Right renal pelvis (tissue), 4 donors: Measurements from ENCODE around the gene DHX35. TPM values are rescaled to one million over a fixed set of nuclear protein-coding genes. Genes with fewer than 3 reads are reported as not detected.
"Not testable (repeated sequence)": the region's sequence is repeated elsewhere in the genome, so short reads cannot be mapped to it uniquely, and the experiment has no call there.

Source experiments
- DNase-seq, 4 donors: peaks; one replicate each; pipeline ENCODE4 v3.0.0-alpha.2; 2013; ENCODE audit warnings: low read depth in 4 of 4, low spot score in 3 of 4, missing footprints in 1 of 4
- polyA plus RNA-seq, 4 donors: library from polyadenylated mRNA; unstranded; fragments of 120-200 nt; gene quantifications; one replicate each; pipeline ENCODE4 v1.2.1, GENCODE V29; 2013; ENCODE audit not compliant: insufficient read length in 4 of 4

The DHX35 gene
- polyA plus RNA-seq, 4 donors, result 13.8 to 16.9 (median 15.2) TPM

GRCh38 chr20:38973107-38973506, 11.0 kb downstream of the DHX35 start:
- no peak for DNase-seq

GRCh38 chr20:38973645-38974044, 11.5 kb downstream of the DHX35 start:
- no peak for DNase-seq

- no peak for DNase-seq
Measured at GRCh38 chr20:38975539-38976120, 13.5 kb downstream of the DHX35 start.

GRCh38 chr20:38979434-38979833, 17.3 kb downstream of the DHX35 start:
- no peak for DNase-seq

GRCh38 chr20:38979842-38980241, 17.7 kb downstream of the DHX35 start:
- no peak for DNase-seq

- no peak for DNase-seq
Measured at GRCh38 chr20:38982291-38982690, 20.1 kb downstream of the DHX35 start.

GRCh38 chr20:38985060-38985459, 22.9 kb downstream of the DHX35 start:
- DNase-seq, result no peak

- no peak for DNase-seq
Measured at GRCh38 chr20:38985603-38986170, 23.5 kb downstream of the DHX35 start.

GRCh38 chr20:38986663-38987062, 24.5 kb downstream of the DHX35 start:
- no peak for DNase-seq

- DNase-seq, result no peak
Measured at GRCh38 chr20:38987777-38988176, 25.6 kb downstream of the DHX35 start.

- no peak for DNase-seq
Measured at GRCh38 chr20:38990728-38991127, 28.6 kb downstream of the DHX35 start.

GRCh38 chr20:38991814-38992704, 29.9 kb downstream of the DHX35 start:
- DNase-seq, result no peak

- DNase-seq, result no peak
Measured at GRCh38 chr20:38995536-38996044, 33.4 kb downstream of the DHX35 start.

- DNase-seq, result not testable (repeated sequence)
Measured at GRCh38 chr20:38996866-38997265, 34.7 kb downstream of the DHX35 start.

- DNase-seq, result no peak
Measured at GRCh38 chr20:38997622-38998021, 35.5 kb downstream of the DHX35 start.

- DNase-seq, result no peak
Measured at GRCh38 chr20:38999217-38999616, 37.1 kb downstream of the DHX35 start.

GRCh38 chr20:38999965-39000910, 38.1 kb downstream of the DHX35 start:
- DNase-seq, result no peak

- no peak for DNase-seq
Measured at GRCh38 chr20:39004508-39004907, 42.4 kb downstream of the DHX35 start.

GRCh38 chr20:39009348-39009747, 47.2 kb downstream of the DHX35 start:
- no peak for DNase-seq

- DNase-seq, result no peak
Measured at GRCh38 chr20:39010496-39010895, 48.4 kb downstream of the DHX35 start.
